SU-DHL-6 (cell line): ENCODE measurements around the gene EEFSEC.

ENCODE experiments used
- H2AFZ ChIP-seq: fragments of 200-600 bp; sonication (generic); 2 replicates; pipeline ENCODE4 v1.6.1; 2014; ENCODE audit warnings: low read depth, mild to moderate bottlenecking, moderate library complexity, mixed read lengths, antibody characterized with exemption, low read length; ENCODE audit not compliant: severe bottlenecking
- H3F3A ChIP-seq: fragments of 200-600 bp; shearing (Covaris generic); 2 replicates; pipeline ENCODE4 v1.6.0; 2016; ENCODE audit warnings: antibody characterized with exemption, mild to moderate bottlenecking; ENCODE audit not compliant: insufficient read depth
- H3K27ac ChIP-seq: fragments of 200-600 bp; sonication (generic); 2 replicates; pipeline ENCODE4 v1.5.1; 2016; ENCODE audit warnings: low read depth, mild to moderate bottlenecking, low read length, moderate library complexity, mixed read lengths
- H3K27me3 ChIP-seq: fragments of 200-600 bp; sonication (generic), shearing (Covaris generic); 2 replicates; pipeline ENCODE4 v1.6.0; 2014; ENCODE audit warnings: mild to moderate bottlenecking, low read length
- H3K36me3 ChIP-seq: fragments of 200-600 bp; sonication (generic); 2 replicates; pipeline ENCODE4 v1.6.1; 2014; ENCODE audit warnings: mild to moderate bottlenecking, low read length, mixed read lengths
- H3K4me2 ChIP-seq: fragments of 300-600, 200-600 bp; shearing (Covaris generic), sonication (generic); 2 replicates; pipeline ENCODE4 v1.6.0; 2014; ENCODE audit warnings: low read length, low read depth, mild to moderate bottlenecking; ENCODE audit not compliant: poor library complexity, severe bottlenecking
- H3K4me3 ChIP-seq: fragments of 200-600 bp; sonication (generic); 2 replicates; pipeline ENCODE4 v1.5.1; 2014; ENCODE audit warnings: antibody characterized with exemption, low read length, mild to moderate bottlenecking, mixed read lengths; ENCODE audit not compliant: insufficient read depth, poor library complexity, severe bottlenecking
- H3K79me2 ChIP-seq: fragments of 200-600 bp; sonication (generic); 2 replicates; pipeline ENCODE4 v1.6.1; 2014; ENCODE audit warnings: mild to moderate bottlenecking, low read length, moderate library complexity; ENCODE audit not compliant: insufficient read depth
- H3K9ac ChIP-seq: fragments of 200-600 bp; sonication (generic); 2 replicates; pipeline ENCODE4 v1.7.0; 2014; ENCODE audit warnings: mild to moderate bottlenecking, low read length
- H3K9me2 ChIP-seq: fragments of 200-600 bp; sonication (generic); replicated peaks from 2 replicates; pipeline ENCODE4 v1.6.1; 2014; ENCODE audit warnings: low read length; ENCODE audit not compliant: insufficient read depth
- H3K9me3 ChIP-seq: fragments of 200-600 bp; sonication (generic); 2 replicates; pipeline ENCODE4 v1.6.1; 2014; ENCODE audit warnings: low read length, mixed read lengths; ENCODE audit not compliant: insufficient read depth
- H4K20me1 ChIP-seq: fragments of 200-600 bp; sonication (generic); 2 replicates; pipeline ENCODE4 v1.6.1; 2014; ENCODE audit warnings: low read depth, mild to moderate bottlenecking, antibody characterized with exemption, low read length, moderate library complexity, mixed read lengths
- EZH2phosphoT487 ChIP-seq: fragments of 200-600 bp; sonication (generic), shearing (Covaris generic); conservative IDR thresholded peaks from 2 replicates; pipeline ENCODE4 v1.6.1; 2018; ENCODE audit warnings: mild to moderate bottlenecking, antibody characterized with exemption, low read length, moderate library complexity, mixed read lengths
- TF ChIP-seq, protein P1 (sequence below): fragments of 200-600 bp; sonication (generic); IDR thresholded peaks from one replicate; pipeline ENCODE4 v1.5.1; 2017; ENCODE audit warnings: antibody characterized with exemption, mild to moderate bottlenecking, low read length, moderate library complexity; ENCODE audit not compliant: insufficient read depth, poor library complexity, severe bottlenecking

Gene EEFSEC

DNA sequence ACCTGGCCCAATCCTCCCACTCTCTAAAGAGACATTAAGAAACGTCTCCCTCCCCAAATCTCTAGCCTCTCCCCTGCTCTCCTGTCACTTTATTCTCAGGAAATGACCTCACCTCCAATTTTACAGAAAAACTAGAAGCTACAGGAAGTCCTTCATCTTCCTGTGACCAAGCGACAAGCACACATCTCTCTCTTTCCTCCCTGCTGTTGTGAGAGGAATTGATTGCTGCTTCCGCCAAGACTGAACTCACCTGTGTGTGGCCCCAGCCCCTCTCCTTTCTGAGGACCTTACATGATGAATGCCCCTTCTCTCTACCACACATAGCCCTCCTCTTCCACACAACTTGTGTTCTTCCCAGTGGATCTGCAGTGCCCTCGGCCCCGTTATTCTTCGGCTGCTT lies 295.2 kb downstream of the EEFSEC start:
- Histone ChIP-seq H2AFZ (no peak overlapping the region), H3K4me2 (no peak overlapping the region), H3K9me2 (no peaks in the 10 kb centered on the region), H3K79me2 (no peaks in the 10 kb centered on the region), H3K4me3 (no peak overlapping the region), H3F3A (no peaks in the 10 kb centered on the region), H4K20me1 (no peaks in the 10 kb centered on the region), H3K9ac (no peak overlapping the region), H3K27me3 (no peaks in the 10 kb centered on the region), H3K36me3 (no peaks in the 10 kb centered on the region), H3K9me3 (no peaks in the 10 kb centered on the region), H3K27ac (no peak overlapping the region)
- TF ChIP-seq, protein P1, sequence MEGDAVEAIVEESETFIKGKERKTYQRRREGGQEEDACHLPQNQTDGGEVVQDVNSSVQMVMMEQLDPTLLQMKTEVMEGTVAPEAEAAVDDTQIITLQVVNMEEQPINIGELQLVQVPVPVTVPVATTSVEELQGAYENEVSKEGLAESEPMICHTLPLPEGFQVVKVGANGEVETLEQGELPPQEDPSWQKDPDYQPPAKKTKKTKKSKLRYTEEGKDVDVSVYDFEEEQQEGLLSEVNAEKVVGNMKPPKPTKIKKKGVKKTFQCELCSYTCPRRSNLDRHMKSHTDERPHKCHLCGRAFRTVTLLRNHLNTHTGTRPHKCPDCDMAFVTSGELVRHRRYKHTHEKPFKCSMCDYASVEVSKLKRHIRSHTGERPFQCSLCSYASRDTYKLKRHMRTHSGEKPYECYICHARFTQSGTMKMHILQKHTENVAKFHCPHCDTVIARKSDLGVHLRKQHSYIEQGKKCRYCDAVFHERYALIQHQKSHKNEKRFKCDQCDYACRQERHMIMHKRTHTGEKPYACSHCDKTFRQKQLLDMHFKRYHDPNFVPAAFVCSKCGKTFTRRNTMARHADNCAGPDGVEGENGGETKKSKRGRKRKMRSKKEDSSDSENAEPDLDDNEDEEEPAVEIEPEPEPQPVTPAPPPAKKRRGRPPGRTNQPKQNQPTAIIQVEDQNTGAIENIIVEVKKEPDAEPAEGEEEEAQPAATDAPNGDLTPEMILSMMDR: no peak
- no peak for TF ChIP-seq EZH2phosphoT487

DNA sequence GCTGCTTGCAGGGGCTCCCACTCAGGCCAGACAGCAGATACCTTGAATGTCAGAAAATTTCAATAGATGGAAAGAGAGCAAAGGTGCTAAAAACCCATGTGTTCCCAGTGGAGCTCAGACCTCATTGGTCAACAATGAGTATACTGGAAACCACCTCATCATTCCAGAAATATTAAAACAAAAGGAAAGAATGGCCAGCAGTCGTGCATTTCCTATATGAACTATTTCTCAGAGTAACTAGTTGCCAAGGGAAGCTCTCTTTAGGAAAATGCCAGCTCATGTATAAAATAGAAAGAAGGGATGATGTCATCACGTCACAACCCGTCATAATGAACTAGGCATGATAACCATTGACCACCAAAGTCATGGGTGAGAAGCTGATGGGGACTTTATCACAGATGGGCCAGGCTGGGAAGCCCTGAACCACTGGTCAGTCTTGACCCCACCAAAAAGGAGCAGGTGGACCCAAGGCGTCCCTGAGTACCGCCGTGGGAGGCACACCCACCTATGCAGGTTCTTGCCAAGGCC lies 295.9 kb downstream of the EEFSEC start:
- H3K9me2 ChIP-seq: no peaks in the 10 kb centered on the region
- H2AFZ ChIP-seq: no peak overlapping the region
- no peak overlapping the region for H3K4me3 ChIP-seq
- no peaks in the 10 kb centered on the region for H3K79me2 ChIP-seq
- no peak overlapping the region for H3K9ac ChIP-seq
- H4K20me1 ChIP-seq: no peaks in the 10 kb centered on the region
- no peak overlapping the region for H3K4me2 ChIP-seq
- H3K9me3 ChIP-seq: no peaks in the 10 kb centered on the region
- H3K36me3 ChIP-seq: no peaks in the 10 kb centered on the region
- H3K27ac ChIP-seq: no peak overlapping the region
- H3F3A ChIP-seq: no peaks in the 10 kb centered on the region
- TF ChIP-seq EZH2phosphoT487: no peak
- TF ChIP-seq, protein P1: no peak
- H3K27me3 ChIP-seq: no peaks in the 10 kb centered on the region

DNA sequence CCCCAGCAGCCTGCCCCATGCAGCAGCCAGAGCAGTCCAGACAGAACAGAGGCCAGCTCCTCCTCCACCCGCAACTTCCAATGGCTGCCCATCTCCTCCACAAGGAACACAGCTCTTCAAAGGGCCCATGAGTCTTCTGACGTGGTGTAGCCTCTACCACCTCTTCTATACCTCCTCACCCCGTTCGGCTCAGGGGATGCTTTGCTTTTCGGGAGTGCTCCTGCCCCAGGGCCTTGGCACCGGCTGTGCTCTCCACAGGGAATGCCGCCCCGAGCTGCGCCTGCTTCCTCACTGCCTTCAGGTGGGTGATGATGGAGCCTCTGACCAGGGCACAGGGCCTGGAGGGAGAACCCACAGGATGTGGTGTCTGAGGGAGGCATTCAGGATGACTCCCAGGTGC lies 298.8 kb downstream of the EEFSEC start:
- TF ChIP-seq, protein P1: no peak
- TF ChIP-seq EZH2phosphoT487: no peak
- H3K9me2 ChIP-seq: no peaks in the 10 kb centered on the region
- no peaks in the 10 kb centered on the region for H3K9me3 ChIP-seq
- H3K36me3 ChIP-seq: no peaks in the 10 kb centered on the region
- H4K20me1 ChIP-seq: no peaks in the 10 kb centered on the region
- no peak overlapping the region for H3K4me3 ChIP-seq
- no peaks in the 10 kb centered on the region for H3K79me2 ChIP-seq
- no peaks in the 10 kb centered on the region for H3F3A ChIP-seq
- H3K4me2 ChIP-seq: no peak overlapping the region
- H3K27ac ChIP-seq: no peak overlapping the region
- H3K9ac ChIP-seq: no peak overlapping the region
- no peaks in the 10 kb centered on the region for H3K27me3 ChIP-seq
- no peak overlapping the region for H2AFZ ChIP-seq
